Upper lobe of left lung (tissue), 4 donors: Measurements from ENCODE around the gene CACNA2D4.

Source experiments
- CTCF ChIP-seq, 6 experiments: fragments of 450-650 bp in 4 of 6; fragments of 200-600 bp in 2 of 6; sonication (generic) in 2 of 6; IDR thresholded peaks; one replicate each; pipeline ENCODE4 v1.5.1; 2016 to 2019; ENCODE audit warnings: antibody characterized with exemption in 6 of 6
- POLR2A ChIP-seq, 4 donors: fragments of 450-650 bp; IDR thresholded peaks; one replicate each; pipeline ENCODE4 v1.5.1; 2016 to 2017; ENCODE audit warnings: antibody characterized with exemption in 4 of 4, mild to moderate bottlenecking in 2 of 4
- POLR2AphosphoS5 ChIP-seq, 2 donors: sonication (generic); formaldehyde crosslinking; IDR thresholded peaks; one replicate each; pipeline ENCODE4 v1.5.1; 2017; ENCODE audit warnings: antibody characterized with exemption in 2 of 2

- TF ChIP-seq CTCF (IDR thresholded peaks at IDR 0.05): no peak
- no peak for TF ChIP-seq POLR2A (IDR thresholded peaks at IDR 0.05)
- TF ChIP-seq POLR2AphosphoS5 (IDR thresholded peaks at IDR 0.05): no peak
These were observed 3.7 kb upstream of the CACNA2D4 start for GRCh38 chr12:1922075-1922709.
